ENCODE data around the gene PLEKHG1. TPM values are rescaled to one million over a fixed set of nuclear protein-coding genes. Genes with fewer than 3 reads are reported as not detected.

The PLEKHG1 gene
- total RNA-seq, 4 donors from 2014 or later: 35.0 to 60.8 (median 43.8) TPM

GRCh38 chr6:150646228-150646627 lies 46.5 kb downstream of the PLEKHG1 start:
- Histone ChIP-seq H3K4me1 (peaks cover 8% of the 10 kb centered on the region), H3K27ac (no peak overlapping the region), H3K4me3 (no peak overlapping the region), H3K36me3 (no peaks in the 10 kb centered on the region), H3K27me3 (no peaks in the 10 kb centered on the region), H3K9me3 (no peaks in the 10 kb centered on the region)
- TF ChIP-seq POLR2A (IDR thresholded peaks at IDR 0.05) (no peak), CTCF (IDR thresholded peaks at IDR 0.05) (no peak), POLR2AphosphoS5 (IDR thresholded peaks at IDR 0.05) (no peak), EP300 (IDR thresholded peaks at IDR 0.05) (no peak)
- DNase-seq (ENCODE audit: low spot score in 2 of 2): no peak
- WGBS: 93% methylated on average over 2 of the region's 2 CpGs

- H3K4me3 ChIP-seq: no peak overlapping the region
- no peaks in the 10 kb centered on the region for H3K9me3 ChIP-seq
- H3K27ac ChIP-seq: no peak overlapping the region
- no peaks in the 10 kb centered on the region for H3K36me3 ChIP-seq
- peaks cover 4% of the 10 kb centered on the region for H3K4me1 ChIP-seq
- no peak for DNase-seq (ENCODE audit: low spot score in 2 of 2)
- no peak for TF ChIP-seq CTCF (IDR thresholded peaks at IDR 0.05)
- WGBS: 86% methylated on average over 3 of the region's 3 CpGs
- no peaks in the 10 kb centered on the region for H3K27me3 ChIP-seq
Measured at GRCh38 chr6:150647051-150647450, 47.4 kb downstream of the PLEKHG1 start.

Other genes with a start within 250 kb of the PLEKHG1 start
- 1 to 10 TPM in 2 of 4 donors, under 1 TPM in 2; 0.13 to 3.0 (median 1.6) TPM for gene IYD, start 230.9 kb upstream of the PLEKHG1 start, total RNA-seq